Left kidney (tissue), 2 donors: ENCODE measurements around the gene ABCC3. TPM values are rescaled to one million over a fixed set of nuclear protein-coding genes. Genes with fewer than 3 reads are reported as not detected.
A peak's percentile ranks its signal among the peaks of the same experiment; 100 is the strongest.

Source experiments
- DNase-seq: peaks from one replicate; pipeline ENCODE4 v3.0.0-alpha.2; 2013
- polyA plus RNA-seq: library from polyadenylated mRNA; unstranded; fragments of 120-200 nt; gene quantifications from one replicate; pipeline ENCODE4 v1.2.1, GENCODE V29; 2013; ENCODE audit not compliant: insufficient read length

The ABCC3 gene
- polyA plus RNA-seq, 1 donor: 11.8 TPM

DNA sequence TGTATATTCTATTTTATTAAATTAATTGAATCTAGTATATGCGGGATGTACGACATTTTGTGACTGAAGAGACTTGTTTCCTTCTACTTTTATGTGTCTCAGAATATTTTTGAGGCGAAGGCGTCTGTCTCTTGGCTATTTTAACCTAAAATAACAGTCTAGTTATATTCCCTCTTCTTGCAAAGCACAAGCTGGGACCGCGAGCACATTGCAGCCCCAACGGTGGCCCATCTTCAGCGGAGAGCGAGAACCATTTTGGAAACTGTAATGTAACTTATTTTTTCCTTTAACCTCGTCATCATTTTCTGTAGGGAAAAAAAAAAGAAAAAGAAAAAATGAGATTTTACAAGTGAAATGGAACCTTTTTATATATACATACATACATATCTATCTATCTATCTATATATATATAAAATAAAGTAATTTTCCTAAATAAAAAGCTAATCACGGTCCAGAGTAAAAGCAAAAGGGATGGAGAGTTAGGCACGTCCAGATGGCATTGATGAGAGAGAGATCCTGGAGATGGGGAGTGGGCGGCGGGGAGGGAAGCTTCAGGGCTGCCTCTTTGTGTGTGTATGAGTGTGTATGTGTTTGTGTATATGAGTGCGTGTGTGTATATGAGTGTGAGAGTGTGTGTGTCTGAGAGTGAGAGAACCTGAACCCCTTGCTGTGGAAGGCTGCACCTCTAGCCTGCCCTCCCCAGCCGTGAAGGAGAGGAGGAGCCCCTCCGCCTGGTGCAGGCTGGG, 7.5 kb upstream of the ABCC3 start:
- DNase-seq: no peak

DNA sequence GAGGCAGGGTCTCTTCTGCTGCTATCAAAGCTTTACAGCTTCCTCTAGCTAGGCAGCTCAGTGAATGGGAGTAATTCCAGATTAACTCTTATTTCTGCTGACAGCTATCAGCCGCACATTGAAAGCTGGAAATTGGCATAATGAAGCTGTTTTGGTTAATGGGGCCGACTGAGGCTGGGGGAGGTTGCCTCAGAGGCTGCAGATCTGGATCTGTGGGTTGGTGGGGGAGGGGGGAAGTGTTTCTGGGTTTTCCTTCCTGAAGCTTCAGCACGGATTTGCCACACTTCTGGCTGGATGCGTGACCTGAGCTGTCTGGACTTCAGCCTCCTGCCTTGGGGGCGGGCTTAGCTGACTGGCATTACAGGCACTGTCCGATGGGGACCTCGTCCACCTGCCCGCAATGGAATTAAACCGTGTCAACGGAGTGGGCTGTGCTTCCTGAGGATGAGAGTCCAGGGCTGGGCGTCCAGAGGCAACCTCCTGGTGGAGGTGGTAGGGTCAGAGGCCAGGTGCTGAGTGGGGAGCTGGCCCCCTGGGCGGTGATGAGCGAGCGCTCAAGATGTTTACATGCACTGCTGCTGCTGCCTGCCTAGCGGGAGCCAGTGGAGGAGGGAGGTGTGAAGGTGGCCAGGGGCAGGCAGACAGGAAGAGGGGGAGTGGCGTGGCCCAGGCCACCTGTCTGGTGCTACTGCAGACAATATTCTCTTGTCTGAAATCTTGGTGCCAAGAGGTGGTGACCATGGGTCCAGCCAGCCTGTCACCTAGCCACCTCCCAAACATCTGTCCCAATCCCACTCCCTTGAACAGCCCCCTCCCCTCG, 6.7 kb upstream of the ABCC3 start:
- no peak for DNase-seq

DNA sequence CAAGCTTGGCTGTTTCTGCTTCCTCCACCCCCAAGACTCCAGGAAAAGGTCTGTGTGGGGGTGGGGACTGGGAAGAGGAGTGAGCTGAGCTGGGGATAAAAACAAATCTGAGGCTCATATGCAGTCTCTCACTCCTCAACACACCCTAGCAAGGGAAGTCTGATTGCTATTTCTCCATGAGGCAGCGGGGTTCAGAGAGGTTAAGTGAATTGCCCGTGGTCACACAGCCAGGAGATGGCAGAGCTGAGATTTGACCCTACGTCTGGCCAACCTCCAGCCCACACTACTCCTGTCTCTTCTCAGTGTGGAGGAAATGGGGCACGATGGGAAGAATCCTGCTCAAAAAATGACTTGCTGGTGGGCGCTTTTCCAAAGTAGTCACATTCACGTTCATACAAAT, 4.8 kb upstream of the ABCC3 start:
- no peak for DNase-seq

DNA sequence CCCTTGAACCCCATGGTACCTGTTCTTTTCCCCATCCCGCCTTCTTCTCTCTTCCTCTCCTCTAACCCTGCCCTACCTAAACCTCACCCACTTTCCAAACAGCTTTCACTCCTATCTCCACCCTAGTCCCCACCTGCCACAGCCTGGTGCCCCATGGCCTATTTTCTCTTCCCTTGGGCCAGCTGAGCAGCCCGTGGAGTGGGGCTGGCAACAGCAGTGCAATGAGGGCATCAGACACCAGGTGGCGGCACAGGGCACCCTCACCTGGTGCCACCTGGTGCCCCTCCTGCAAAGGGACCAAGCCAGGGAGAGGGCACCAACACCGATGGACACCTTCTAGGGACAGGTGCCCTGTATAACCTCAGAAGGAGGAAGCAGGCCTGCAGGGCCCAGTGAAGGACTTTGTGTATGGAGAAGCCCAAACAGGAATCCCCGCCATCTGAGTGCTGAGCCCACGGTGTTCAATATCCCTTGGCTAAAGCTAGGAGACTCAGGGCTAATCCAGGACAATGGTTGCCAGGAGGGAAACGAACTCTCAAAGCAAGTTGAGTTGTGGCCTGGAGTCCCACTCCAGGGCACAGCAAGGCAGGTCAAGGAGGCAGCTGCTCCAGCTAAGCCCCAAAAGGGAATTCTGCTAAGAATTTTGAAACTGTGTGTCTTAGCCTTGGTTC, 4.0 kb upstream of the ABCC3 start:
- no peak for DNase-seq

DNA sequence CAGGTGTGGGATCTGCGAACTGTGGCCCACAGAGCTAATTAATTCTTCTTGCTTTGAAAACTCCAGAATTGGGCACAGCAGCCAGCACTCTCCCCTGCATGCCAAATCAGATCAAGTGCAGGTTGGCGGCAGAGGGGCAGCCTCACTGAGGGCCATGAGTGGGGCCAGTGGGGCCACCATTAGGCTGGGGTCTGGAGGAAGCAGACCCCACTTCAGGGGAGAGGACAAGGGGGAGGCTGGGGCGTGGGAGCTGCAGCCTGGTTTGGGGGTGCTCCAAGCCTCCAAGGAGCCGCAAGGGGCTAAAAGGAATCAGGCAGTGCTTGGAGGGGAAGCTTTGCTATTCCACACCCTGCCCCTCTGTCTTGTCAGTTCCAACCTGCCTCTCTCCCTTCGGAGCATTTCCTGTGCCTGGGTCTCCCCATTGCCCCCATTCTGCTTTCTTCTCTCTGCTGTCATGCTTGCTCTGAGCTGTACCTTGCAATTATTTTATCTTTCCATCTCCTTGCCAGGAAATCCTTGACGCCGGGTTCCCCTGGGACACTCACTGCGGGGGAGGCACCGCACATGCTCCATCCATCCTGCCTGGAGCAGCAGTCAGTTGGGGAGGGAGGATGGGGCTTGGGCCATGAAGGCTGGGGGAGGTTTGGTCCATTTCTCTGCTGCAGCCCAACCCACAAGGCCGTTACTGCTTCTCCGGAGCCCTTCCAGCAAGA, 3.3 kb upstream of the ABCC3 start:
- no peak for DNase-seq

DNA sequence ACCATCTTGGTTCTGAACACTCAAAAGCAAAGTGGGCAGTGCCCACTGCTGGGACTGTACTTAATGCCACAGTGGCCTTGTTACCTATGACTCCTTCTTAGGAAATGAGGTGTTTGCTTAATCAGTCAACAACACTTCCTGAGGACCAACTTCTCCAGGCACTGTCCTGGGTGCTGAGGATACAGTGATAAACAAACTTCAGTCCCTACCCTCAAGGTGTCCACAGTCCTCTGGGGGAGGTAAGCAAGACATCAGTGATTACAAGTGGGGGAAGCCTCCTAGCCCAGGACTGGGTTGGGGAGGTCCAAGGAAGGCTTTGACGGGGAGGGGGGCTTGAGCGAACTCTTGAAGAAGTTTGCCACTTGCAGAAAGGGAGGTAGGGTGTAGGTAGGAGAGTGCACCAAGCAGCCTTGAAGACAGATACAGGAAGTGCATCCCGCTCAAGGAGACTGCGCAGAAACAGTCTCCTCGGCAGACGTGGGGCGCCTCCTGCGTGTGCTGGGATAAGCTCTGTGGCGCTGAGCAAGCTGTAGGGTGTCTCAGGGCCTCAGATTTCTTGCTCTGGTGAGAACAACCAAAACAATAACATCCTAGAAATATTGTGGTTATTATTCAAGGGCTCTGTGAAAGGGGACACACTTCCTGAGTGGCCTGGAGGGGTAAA, 2.6 kb upstream of the ABCC3 start:
- no peak for DNase-seq

DNA sequence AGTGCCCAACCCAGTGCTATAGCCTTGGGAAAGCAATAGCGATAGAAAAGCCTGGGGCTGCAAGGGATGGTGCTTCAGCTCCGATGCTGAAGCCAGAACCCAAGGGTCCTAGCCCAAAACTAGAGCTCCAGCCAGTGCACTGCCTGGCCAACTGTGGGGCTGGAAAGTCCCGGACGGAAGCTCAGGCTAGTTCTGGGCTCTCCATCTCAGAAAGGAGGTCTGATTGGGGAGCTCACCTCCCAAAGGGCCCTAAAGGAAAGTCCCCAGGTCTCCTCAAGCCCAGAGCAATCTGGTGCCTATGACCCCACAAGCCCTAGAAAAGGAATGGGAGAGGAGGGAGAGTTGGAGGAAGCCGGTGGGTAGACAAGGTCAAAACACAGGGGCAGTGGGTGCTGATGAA, 2.0 kb upstream of the ABCC3 start:
- no peak for DNase-seq

DNA sequence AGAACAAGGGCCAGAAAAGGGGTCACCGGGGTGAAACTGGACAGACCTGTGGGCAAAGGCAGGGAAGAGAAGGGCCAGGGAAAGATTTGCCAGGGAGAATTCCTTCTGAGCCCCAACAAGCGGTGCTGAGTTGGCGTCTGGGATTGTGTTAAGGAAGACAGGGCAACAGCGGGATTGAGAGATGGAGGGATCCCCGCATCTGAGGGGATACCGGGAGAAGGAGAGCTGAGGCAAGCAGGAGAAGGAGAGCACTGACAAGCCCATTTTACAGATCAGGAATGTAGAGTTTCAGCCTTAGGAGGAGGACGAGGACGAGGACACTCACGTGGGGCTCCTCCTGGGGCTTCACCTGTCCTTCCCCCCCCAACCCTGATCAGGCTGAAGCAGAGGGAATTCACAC, 998 bp upstream of the ABCC3 start:
- DNase-seq: no peak

DNA sequence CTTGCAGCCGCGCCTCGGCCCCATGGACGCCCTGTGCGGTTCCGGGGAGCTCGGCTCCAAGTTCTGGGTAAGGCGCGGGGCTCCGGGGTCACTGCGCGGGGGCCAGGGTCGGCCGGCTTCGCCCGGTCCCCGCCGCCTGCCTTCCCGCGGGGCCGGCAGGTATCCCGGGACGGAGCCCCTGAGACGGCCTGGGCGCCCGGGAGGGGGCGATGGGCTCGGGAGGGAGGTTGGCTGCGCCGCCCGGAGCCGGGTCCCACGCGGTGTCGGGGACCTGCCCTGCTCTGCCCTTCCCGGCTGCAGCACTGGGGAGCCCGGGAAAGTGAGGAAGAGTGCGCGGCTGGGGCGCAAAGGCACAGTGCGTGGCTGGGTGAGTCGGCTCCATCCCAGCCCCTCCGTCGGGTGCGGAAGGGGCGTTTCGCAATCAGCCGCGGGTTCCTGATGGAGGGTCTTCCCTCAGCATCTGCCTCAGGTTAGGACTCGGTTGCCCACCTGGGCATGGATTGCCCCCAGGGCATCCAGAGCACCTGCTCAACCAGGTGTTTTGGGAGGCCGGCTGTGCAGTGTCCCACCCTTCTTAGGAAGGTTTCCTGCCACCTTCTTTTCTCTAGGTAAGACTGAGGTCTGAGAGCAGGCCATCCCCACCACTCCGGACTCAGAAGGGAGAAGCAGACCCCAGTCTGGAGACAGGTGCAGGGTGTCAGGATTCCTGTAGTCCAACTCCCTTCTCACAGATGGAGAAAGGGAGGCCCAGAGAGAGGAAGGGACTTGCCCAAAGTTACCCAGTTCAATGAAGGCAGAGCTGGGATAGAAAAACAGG, 442 bp downstream of the ABCC3 start:
- no peak for DNase-seq

DNA sequence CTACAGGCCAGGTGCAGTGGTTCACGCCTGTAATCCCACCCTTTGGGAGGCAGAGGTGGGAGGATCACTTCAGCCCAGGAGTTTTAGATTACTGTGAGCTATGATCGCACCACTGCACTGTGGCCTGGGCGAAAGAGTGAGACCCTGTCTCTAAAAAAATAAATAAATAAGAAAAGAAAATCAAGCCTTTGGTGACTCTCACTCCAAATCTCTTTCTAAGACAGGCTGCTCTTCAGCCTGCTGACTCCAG, 976 bp downstream of the ABCC3 start:
- no peak for DNase-seq

DNA sequence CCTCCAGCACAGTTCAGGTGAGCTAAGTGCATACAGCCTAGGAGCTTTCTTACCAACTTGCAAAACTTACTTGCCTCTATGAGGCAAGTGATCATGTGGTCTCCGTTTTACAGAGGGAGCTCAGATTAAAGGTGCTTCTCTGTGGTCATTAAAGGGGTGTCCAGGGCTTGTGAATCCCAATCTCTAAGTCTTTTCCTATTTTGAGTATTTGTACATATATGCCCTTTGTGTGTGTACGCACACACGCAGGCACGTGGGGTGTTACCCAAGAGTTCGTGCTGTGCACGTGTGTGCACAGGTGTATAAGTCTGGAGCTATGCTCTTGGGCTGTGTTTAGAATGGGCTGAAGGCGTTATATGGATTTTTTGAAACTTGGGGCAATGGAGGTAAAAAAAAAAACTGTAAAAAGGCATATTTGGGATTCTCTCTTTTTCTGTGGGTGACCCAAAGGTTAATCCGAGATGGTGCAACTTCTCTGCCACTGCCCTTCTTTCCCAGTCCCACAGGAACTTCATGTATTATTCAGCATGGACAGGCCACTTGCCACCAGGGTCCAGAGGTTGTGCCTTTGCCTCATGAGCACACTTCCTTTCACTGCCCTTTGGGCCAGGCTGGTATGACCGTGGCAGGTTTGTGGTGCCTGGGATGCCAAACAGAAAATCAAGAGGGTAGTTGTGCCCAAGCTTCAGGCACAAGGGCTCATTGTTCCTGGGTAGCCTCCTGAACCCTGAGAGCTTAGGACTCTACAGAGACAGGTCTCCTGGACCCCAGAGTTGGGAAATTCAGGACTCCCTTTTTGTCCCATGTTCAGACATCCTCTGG, 1.5 kb downstream of the ABCC3 start:
- no peak for DNase-seq

DNA sequence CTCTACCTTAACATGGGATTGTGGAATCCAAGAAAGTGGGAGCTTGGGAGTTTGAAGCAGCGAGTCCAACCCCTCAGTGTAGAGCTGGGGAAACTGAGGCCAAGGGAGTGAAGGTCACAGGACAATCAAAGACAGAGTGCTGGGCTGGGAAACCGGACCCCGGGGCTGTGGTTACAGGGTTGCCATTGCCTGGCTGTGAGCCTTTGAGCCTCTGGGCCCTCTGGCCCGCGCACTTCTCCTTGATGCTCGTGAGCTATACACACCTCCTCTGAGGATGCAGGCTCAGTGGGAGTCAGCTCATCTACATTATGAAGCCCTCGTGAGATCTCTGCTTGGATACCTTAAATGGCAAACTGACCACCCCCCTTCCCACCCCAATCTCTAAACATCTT, 2.1 kb downstream of the ABCC3 start:
- DNase-seq: no peak

DNA sequence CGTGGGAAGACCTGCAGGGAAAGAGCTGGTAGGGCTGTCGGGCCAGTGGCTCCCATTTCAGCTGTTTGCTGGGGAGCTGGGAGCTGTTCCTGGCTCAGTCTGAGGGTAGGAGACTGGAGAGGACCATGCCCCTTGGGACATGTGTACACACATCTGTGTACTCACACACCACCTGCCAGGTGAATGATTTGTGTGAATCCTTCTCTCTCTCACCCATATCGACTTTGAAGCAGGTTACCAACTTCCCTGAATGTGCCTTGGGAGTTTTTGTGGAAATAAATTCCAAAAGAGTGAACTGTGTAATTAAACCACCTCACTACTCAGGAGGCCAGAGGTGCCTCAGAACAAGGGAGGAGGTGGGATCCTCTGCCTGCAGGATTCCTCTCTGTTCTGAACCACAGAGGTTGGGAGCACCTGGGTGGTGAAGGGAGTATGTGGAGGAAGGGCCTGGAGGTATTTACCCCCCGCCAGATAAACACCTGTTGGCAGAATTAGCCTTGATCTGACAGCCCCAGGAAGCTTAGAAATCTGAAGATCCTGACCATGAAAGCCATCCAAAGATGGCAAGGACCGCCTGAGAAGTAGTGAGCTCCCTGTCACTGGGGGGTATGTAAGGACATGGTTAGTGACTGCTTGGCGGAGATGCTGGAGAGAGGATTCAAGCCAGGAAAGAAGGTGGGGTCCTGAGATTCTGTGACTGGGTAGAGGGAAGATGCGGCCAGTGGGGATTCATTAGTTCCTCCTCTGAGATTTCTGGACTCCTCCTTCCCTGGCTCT, 3.3 kb downstream of the ABCC3 start:
- no peak for DNase-seq

DNA sequence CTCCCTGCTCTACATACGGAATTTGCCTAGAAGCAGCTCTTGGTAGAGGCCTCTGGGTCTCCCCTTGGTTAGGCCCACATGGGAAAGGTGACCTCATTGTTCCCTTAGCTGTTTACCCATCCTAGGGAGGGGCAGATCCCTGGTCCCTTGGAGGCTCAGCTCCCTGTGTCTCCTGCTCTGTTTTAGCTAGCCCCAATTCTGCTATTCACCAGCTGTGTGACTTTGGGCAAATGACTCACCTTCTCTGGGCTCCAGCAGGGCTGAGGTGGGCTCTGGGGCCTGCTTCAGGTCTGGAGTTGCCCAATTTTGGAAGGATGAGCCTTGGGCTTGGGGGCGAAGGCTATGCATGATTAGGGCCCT, 3.9 kb downstream of the ABCC3 start:
- DNase-seq: no peak

DNA sequence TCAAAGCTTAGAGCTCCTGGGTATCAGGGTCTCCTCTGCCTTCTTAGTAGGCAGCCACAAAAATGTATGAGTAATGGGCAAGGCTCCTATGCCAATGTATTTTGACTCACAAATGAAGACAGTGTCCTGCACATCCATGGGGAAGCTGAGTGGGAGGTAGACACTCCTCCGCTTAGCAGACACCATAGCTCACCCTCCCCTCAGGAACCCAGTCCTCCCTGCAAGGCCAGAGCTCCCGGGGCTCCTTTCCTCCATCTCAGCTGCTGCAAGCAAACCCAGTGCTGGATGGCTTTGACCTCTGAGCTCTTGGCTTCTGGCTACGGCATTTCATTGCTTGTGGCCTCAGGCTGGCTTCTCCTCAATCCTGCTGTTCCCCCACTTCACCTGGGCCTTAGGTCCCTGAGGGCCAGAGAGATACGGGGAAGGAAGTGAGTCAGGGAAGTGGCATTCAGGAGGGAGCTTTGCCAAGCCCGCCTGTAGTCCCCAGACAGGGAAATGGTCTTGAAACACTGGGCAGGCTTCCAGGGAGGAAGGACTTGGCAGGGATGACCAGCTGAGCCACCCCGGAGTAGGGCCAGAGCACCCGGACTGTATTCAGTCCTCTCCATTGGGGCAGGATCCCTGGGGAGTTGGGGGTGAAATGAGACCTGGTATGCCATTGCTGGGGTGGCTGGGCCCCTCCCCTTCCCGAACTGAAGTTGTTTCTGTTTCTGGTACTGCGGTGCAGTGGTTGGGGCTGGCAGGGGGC, 4.5 kb downstream of the ABCC3 start:
- DNase-seq: peak; percentile 52

DNA sequence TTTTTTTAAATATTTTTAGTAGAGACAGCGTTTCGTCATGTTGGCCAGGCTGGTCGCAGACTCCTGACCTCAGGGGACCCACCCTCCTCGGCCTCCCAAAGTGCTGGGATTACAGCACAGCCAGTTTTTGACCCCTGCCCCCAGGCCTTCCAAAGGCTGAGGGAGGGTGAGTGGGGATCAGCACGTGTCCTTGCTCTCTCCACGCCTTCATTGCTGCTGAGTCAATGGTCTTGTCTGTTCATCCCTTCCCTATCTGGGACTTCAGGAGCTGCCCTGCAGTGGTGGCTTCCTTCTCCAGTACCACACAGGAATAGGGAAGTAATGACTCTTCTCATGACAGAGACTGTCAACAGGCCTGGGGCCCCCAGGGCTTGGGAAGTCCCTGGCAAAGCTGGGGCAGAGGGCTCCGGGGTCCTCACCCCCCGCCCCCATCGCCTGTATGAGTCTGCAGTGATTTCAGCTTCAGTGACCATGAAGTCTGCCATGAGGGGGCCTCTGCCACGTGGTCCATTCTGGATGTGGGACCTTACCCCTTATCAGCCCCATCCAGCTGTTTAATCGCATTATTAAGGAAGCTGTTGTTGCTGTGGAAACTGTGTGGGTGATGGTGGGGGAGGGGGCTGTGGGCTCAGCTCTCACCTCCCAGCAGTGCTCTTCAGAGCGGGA, 6.1 kb downstream of the ABCC3 start:
- no peak for DNase-seq

DNA sequence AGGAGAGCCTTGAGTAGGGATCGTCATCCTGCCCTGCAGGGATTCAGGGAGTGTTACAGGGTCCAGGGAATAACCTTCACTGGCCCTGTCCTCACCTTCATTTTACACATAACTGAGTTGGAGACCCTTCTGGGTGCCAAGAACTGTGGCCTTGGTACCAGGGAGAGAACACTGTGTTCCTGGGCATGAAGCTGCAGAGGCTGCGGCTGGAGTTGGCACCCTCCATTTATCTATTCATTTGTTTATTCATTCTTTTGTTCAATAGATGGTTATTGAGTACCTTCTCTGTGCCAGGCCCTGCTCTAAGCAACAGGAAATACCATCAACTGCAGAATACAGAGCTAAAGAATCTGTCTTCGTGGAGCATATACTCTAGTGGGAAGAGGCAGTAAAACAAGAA, 6.7 kb downstream of the ABCC3 start:
- no peak for DNase-seq

DNA sequence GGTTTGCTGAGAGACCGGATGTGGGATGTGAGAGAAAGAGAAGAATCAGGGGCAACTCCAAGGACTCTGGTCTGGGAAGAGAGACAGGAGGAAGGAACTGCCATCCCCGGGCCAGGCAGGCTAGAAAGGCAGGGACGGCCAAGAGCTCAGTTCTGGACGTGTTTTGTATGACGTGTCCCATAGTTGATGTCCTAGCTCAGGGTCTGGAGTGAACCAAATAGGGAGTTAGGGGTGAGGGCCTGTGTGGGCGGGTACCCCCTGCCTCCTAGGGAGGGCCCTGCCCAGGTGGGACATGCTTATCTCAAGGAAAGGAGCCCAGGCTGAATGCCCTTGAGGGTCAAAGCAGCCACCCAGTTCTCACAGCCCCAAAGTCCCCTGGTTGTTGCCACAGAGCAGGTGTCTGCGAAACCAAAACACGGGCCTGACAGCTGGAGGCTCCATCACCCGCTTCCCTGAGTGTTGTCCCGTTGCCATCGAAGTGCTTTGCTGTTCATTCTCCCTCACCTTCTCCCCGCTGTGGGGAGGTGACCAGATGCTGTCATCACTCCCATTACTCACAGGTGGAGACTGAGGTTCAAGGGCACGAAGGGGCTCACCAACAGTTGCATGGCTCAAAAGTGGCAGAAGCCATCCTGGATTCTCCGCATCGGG, 7.5 kb downstream of the ABCC3 start:
- no peak for DNase-seq
